Fibroblast of upper back skin (primary cell): Measurements from ENCODE around the gene SMYD4.
"Not testable (repeated sequence)": the region's sequence is repeated elsewhere in the genome, so short reads cannot be mapped to it uniquely, and the experiment has no call there.

Experiments used
- DNase-seq: peaks from one replicate; pipeline ENCODE4 v3.0.0-alpha.2; 2013

The SMYD4 gene

GRCh38 chr17:1753767-1754429 lies 75.8 kb downstream of the SMYD4 start:
- no peak for DNase-seq

GRCh38 chr17:1752425-1753262 lies 77.1 kb downstream of the SMYD4 start:
- no peak for DNase-seq

GRCh38 chr17:1750628-1751027 lies 79.1 kb downstream of the SMYD4 start:
- no peak for DNase-seq

GRCh38 chr17:1746975-1747543 lies 82.6 kb downstream of the SMYD4 start:
- no peak for DNase-seq

GRCh38 chr17:1745513-1746020 lies 84.1 kb downstream of the SMYD4 start:
- no peak for DNase-seq

- no peak for DNase-seq
Measured at GRCh38 chr17:1744551-1745512, 84.9 kb downstream of the SMYD4 start.

DNA sequence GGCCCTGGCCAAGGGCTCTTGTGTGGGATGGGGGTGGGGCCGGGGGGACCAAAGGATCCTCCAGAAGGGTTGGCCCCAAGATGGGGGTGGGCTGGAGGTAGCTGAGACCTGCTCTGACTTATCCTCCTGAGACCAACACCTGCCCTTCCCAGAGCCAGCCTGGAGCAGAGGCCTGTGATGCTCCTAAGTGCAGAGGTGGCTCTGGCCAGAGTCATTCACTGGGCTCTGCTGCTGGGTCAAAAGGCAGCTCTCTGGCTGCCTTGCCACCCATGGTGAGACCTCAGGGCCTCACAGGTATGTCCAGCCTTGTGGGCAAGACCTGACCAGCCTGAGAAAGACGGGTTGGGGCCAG lies 86.6 kb downstream of the SMYD4 start:
- no peak for DNase-seq

GRCh38 chr17:1742371-1743087 lies 87.2 kb downstream of the SMYD4 start, which contains the start of gene SERPINF2:
SERPINF2 (plus strand) TSS chr17:1742871; CDS start chr17:1744996, 2,125 bp downstream.
- DNase-seq: no peak

DNA sequence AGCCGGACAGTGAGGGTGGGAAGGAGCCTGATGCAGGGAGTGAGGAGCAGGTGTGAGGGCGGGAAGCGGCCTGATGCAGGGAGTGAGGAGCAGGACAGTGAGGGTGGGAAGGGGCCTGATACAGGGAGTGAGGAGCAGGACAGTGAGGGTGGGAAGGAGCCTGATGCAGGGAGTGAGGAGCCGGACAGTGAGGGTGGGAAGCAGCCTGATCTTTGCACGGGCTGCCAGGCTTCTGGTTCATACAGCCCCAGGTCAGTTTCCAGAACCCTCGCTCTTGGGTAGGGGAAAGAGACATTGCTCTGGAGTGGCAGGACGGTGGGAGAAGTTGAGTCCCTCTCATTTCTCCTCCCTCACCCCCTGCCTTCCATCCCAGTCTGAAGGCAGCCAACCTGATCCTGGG lies 87.8 kb downstream of the SMYD4 start:
- not testable (repeated sequence) for DNase-seq

- DNase-seq: no peak
Measured at GRCh38 chr17:1737531-1738291, 92.0 kb downstream of the SMYD4 start.

GRCh38 chr17:1736348-1737281 lies 93.1 kb downstream of the SMYD4 start:
- DNase-seq: peak; percentile 52

- no peak for DNase-seq
Measured at GRCh38 chr17:1735834-1736347, 93.8 kb downstream of the SMYD4 start.

DNA sequence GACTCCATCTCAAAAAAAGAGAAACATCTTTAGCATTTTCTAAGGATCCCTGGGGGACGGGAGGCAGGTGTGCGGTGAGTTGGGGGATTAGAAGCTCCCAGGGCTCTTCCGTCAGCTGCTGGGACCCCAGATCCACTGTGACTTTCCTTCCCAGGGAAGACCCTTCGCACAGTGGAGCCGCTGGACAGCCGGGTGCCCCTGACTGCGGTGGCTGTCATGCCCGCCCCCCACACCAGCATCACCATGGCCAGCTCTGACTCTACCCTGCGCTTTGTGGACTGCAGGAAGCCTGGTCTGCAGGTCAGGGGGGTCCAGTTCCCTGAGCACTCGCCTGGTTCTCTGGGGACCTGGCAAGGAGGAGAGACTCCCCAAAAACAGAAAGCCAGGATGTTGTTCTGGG lies 94.3 kb downstream of the SMYD4 start:
- no peak for DNase-seq

GRCh38 chr17:1733759-1734158 lies 95.9 kb downstream of the SMYD4 start:
- no peak for DNase-seq

- DNase-seq: no peak
Measured at GRCh38 chr17:1732833-1733321, 96.8 kb downstream of the SMYD4 start.

- DNase-seq: no peak
Measured at GRCh38 chr17:1732241-1732832, 97.4 kb downstream of the SMYD4 start.

- no peak for DNase-seq
Measured at GRCh38 chr17:1731194-1731506, 98.6 kb downstream of the SMYD4 start.

DNA sequence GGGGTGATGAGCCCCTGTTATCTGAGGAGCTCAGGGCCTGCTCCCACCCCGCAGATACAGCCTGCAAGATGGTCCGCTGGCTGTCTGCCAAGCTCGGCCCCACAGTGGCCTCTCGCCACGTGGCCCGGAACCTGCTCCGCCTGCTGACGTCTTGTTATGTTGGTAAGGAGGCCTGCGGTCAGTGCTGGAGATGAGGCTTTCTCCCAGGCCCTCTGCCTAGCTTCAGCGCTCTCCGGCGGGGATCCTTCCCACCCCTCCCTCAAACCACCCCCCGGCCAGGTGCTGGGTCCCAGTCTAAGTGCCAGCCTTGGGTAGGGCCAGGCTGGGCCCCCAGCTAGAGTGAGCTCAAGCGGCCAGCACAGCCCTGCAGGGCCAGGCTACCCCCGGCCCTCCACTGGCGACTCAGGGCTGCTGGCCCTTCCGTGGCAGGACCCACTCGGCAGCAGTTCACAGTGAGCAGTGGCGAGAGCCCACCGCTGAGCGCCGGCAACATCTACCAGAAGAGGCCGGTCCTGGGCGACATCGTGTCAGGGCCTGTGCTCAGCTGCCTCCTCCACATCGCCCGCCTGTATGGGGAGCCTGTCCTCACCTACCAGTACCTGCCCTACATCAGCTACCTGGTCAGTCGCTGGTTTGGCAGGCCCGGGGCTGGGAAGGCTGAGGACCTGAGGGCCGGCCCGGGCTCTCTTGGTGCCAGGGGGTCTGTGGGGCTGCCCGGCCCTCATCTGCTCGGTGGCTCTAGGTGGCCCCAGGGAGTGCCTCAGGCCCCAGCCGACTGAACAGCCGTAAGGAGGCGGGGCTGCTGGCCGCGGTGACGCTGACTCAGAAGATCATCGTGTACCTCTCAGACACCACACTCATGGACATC lies 99.1 kb downstream of the SMYD4 start:
- peak; percentile 71 for DNase-seq
